K562 (cell line): ENCODE data around the gene SRCAP. TPM values are rescaled to one million over a fixed set of nuclear protein-coding genes. Genes with fewer than 3 reads are reported as not detected.

ENCODE experiments used
- ATAC-seq: fragments of 200-7000 bp; cut with Tn5 transposase; 3 replicates; pipeline ENCODE4 v1.9.1; 2020; ENCODE audit warnings: moderate library complexity
- BruUV-seq: library from RNA; stranded (reverse); fragments of 400-500 nt; replicated peaks from 2 replicates; lab custom pipeline; 2021; lab: Mats Ljungman, UMichigan
- CTCF ChIA-PET: fragments of 300-600 bp; formaldehyde crosslinking; extraction: SDS; loops from one replicate; lab custom pipeline; 2021; ENCODE audit warnings: low intra/inter-chr PET ratio; lab: Yijun Ruan, JAX
- POLR2A ChIA-PET: fragments of 300-600, 350-650 bp; sonication (Branson Sonifier 250); formaldehyde crosslinking; extraction: SDS; loops from one replicate; lab custom pipeline; 2021; ENCODE audit warnings: antibody characterized with exemption, inconsistent platforms; lab: Yijun Ruan, JAX
- DNase-seq, 4 experiments: peaks; one replicate each; pipeline versions ENCODE4 v3.0.0 to v3.0.0-alpha.2; 2011 to 2018; ENCODE audit warnings: low spot score in 3 of 4, mixed read lengths in 3 of 4; ENCODE audit errors: extremely low read depth in 1 of 4
- FAIRE-seq: peaks from 2 replicates; lab custom pipeline; 2011; peaks lifted over from hg19 to GRCh38; lab: Jason Lieb, UNC
- H2AFZ ChIP-seq: 2 replicates; pipeline ENCODE4 v1.6.0; 2011; ENCODE audit warnings: low read depth, low read length, control low read depth, inconsistent platforms
- H3K27ac ChIP-seq: fragments of 200-600 bp; 3 replicates; pipeline ENCODE4 v1.8.0; 2011; ENCODE audit warnings: low read depth, mild to moderate bottlenecking, control low read depth, inconsistent platforms, low read length, moderate library complexity, mixed read lengths; ENCODE audit errors: extremely low read depth
- H3K27me3 ChIP-seq, 2 experiments: fragments of 300-600 bp in 1 of 2; 2 replicates in 1 of 2; 3 replicates in 1 of 2; pipeline versions ENCODE4 v1.6.0 to v1.8.0; 2011; ENCODE audit warnings: inconsistent platforms in 2 of 2, low read length in 2 of 2, mild to moderate bottlenecking in 1 of 2, mixed read lengths in 1 of 2, moderate library complexity in 1 of 2; ENCODE audit not compliant: control insufficient read depth in 2 of 2, insufficient read depth in 2 of 2
- H3K36me3 ChIP-seq: fragments of 300-600 bp; 3 replicates; pipeline ENCODE4 v1.8.0; 2011; ENCODE audit warnings: mild to moderate bottlenecking, low read length, inconsistent platforms; ENCODE audit not compliant: control insufficient read depth, insufficient read depth
- H3K4me1 ChIP-seq, 2 experiments: fragments of 200-600 bp in 1 of 2; replicated peaks in 1 of 2; 2 replicates in 1 of 2; 3 replicates in 1 of 2; pipeline versions ENCODE4 v1.5.1 to v1.8.0; 2011; ENCODE audit warnings: inconsistent platforms in 2 of 2, low read length in 2 of 2, mild to moderate bottlenecking in 1 of 2, mixed read lengths in 1 of 2, moderate library complexity in 1 of 2; ENCODE audit not compliant: control insufficient read depth in 2 of 2, insufficient read depth in 2 of 2
- H3K4me2 ChIP-seq: 2 replicates; pipeline ENCODE4 v1.6.1; 2011; ENCODE audit warnings: low read length, control low read depth, inconsistent platforms, mixed read lengths; ENCODE audit not compliant: insufficient read depth
- H3K4me3 ChIP-seq: fragments of 200-600 bp; sonication (generic), shearing (Covaris generic); 2 replicates; pipeline ENCODE4 v1.5.1; 2016; ENCODE audit warnings: control low read depth, inconsistent platforms
- H3K79me2 ChIP-seq: fragments of 200-600 bp; 3 replicates; pipeline ENCODE4 v1.8.0; 2011; ENCODE audit warnings: low read length, inconsistent platforms; ENCODE audit not compliant: control insufficient read depth, insufficient read depth
- H3K9ac ChIP-seq, 2 experiments: 2 replicates each; pipeline versions ENCODE4 v1.6.0 to v1.6.1; 2011; ENCODE audit warnings: low read depth in 2 of 2, low read length in 2 of 2, control low read depth in 1 of 2, inconsistent platforms in 1 of 2, mild to moderate bottlenecking in 1 of 2, mixed read lengths in 1 of 2; ENCODE audit not compliant: insufficient read depth in 1 of 2
- H3K9me1 ChIP-seq: one replicate; pipeline ENCODE4 v1.6.0; 2011; ENCODE audit warnings: inconsistent platforms, mild to moderate bottlenecking, low read length, moderate library complexity; ENCODE audit not compliant: control insufficient read depth, insufficient read depth
- H3K9me3 ChIP-seq: replicated peaks from 2 replicates; pipeline ENCODE4 v1.5.1; 2011; ENCODE audit warnings: low read depth, low read length, inconsistent platforms; ENCODE audit not compliant: control insufficient read depth, insufficient read depth
- H4K20me1 ChIP-seq: replicated peaks from 2 replicates; pipeline ENCODE4 v1.6.1; 2011; ENCODE audit warnings: low read length, inconsistent platforms, mixed read lengths; ENCODE audit not compliant: control insufficient read depth, insufficient read depth
- BRD4 ChIP-seq: fragments of 200-600 bp; sonication (generic); IDR thresholded peaks from 2 replicates; pipeline ENCODE4 v1.6.1; 2017; ENCODE audit warnings: inconsistent platforms
- HMG20B ChIP-seq: fragments of 250-450 bp; sonication (Bioruptor Pico); IDR thresholded peaks from 2 replicates; pipeline ENCODE4 v1.5.0; 2021; ENCODE audit warnings: mild to moderate bottlenecking
- NR1H2 ChIP-seq: sonication (generic); formaldehyde crosslinking; IDR thresholded peaks from 2 replicates; pipeline ENCODE4 v1.4.0; 2020; ENCODE audit warnings: mild to moderate bottlenecking, missing genetic modification reagents
- PHF8 ChIP-seq: fragments of 200-600 bp; sonication (generic); IDR thresholded peaks from 2 replicates; pipeline ENCODE4 v1.6.1; 2012; ENCODE audit warnings: mixed run types, mild to moderate bottlenecking, inconsistent platforms, low read length, moderate library complexity, borderline replicate concordance
- POLR2G ChIP-seq: fragments of 200-400 bp; formaldehyde crosslinking; IDR thresholded peaks from 2 replicates; pipeline ENCODE4 v1.6.1; 2017; ENCODE audit warnings: low read depth, mild to moderate bottlenecking, antibody characterized with exemption, low read length, moderate library complexity
- RBFOX2 ChIP-seq: fragments of 200-400 bp; formaldehyde crosslinking; IDR thresholded peaks from 2 replicates; pipeline ENCODE4 v1.6.1; 2017; ENCODE audit warnings: low read depth, mild to moderate bottlenecking, low read length, moderate library complexity
- SIN3B ChIP-seq: fragments of 450-650 bp; IDR thresholded peaks from 2 replicates; pipeline ENCODE4 v1.6.1; 2017; ENCODE audit warnings: low read depth, mild to moderate bottlenecking, moderate library complexity
- ZBTB33 ChIP-seq: sonication (generic); formaldehyde crosslinking; IDR thresholded peaks from 2 replicates; pipeline ENCODE4 v1.8.1; 2023; ENCODE audit warnings: mild to moderate bottlenecking, missing genetic modification reagents
- ZNF140 ChIP-seq: fragments of 250-450 bp; sonication (Bioruptor Pico); IDR thresholded peaks from 2 replicates; pipeline ENCODE4 v1.8.0; 2021; ENCODE audit warnings: moderate library complexity, mild to moderate bottlenecking, inconsistent platforms
- WGBS: fragments of 100-300 bp; shearing (Covaris generic); methylation state at CpG from one replicate; pipeline ENCODE4 v1.1.6; 2016; ENCODE audit warnings: low coverage, mixed read lengths; ENCODE audit not compliant: insufficient coverage; ENCODE audit errors: missing lambda C conversion rate; 5-methylcytosine and 5-hydroxymethylcytosine counted together
- in situ Hi-C: fragments of 300-500 bp; cut with MboI; formaldehyde crosslinking; loops from 4 replicates; pipeline ENCODE4 v1.15.0; 2018; ENCODE audit warnings: inconsistent platforms, mixed read lengths
- intact Hi-C: fragments of 100-400 bp; cut with micrococcal nuclease; formaldehyde crosslinking; loops from 2 replicates; pipeline ENCODE4 v1.14.2; 2022
- polyA plus RNA-seq, 8 experiments: library from polyadenylated mRNA; depleted of rRNA in 4 of 8; stranded (reverse) in 5 of 8; unstranded in 3 of 8; fragments of >200 nt; fragmentation: Nextera tagmentation in 2 of 8; fragmentation: Illumina TruSeq in 1 of 8; extraction: Ambion mirVana in 2 of 8; extraction: Trizol in 1 of 8; gene quantifications; 2 replicates each; pipeline versions ENCODE4 v1.2.1 to v1.2.3, GENCODE V29; 2011 to 2014; ENCODE audit warnings: inconsistent platforms in 1 of 8, missing spikeins in 1 of 8
- total RNA-seq, 7 experiments: library from RNA; depleted of rRNA in 6 of 7; stranded (reverse); fragments of >200 nt in 6 of 7; fragmentation: Illumina TruSeq in 2 of 7; extraction: Trizol in 2 of 7; gene quantifications; 2 replicates each; pipeline versions ENCODE4 v1.2.1 to v1.2.3, GENCODE V29; 2011 to 2021; ENCODE audit warnings: low replicate concordance in 1 of 7

Gene SRCAP
- total and polyA plus RNA-seq, 9 of the 15 experiments (the other 6 are each of a cell fraction or from before 2014, with no cell fraction given), result 0.21 to 62.6 (median 5.8) TPM

DNA sequence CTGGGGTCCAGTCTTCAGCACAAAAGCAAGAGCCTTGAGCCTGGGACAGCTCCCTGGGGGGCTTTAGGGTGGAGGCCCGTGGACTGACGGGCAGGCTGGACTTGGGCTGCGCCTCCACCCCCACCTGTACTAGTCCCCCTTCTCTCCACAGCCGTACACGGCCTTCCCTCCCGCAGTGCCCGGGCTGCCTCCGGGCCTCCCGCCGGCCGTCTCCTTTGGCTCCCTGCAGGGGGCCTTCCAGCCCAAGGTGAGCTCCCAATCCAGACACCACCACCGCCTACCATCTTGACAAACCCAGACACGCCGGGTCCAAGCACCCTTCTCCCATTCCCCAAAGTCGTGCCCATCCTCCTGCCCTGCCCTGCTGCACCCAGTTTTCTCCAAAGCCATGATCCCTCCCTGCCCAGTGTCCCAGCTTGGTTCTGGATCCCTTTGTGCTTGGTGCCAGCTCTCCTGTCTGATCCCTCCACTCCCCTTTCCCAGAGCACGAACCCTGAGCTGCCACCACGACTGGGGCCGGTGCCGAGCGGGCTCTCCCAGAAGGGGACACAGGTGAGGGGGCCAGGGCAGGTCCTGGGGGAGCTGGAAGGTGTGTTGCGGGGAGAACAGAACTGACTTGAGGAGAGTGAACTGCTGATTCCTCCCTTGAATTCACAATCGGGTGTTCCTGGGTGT lies 33.7 kb upstream of the SRCAP start:
- no TSS peak for BruUV-seq
- TF ChIP-seq SIN3B (no peak), PHF8 (no peak), BRD4 (no peak), NR1H2 (CRISPR knock-in tag) (no peak), HMG20B (no peak), RBFOX2 (peak; percentile 54; the same call in 1 of the 2 replicates), ZBTB33 (CRISPR knock-in tag) (peak; percentile 90), POLR2G (peak; percentile 32), ZNF140 (CRISPR knock-in tag) (no peak)
- TF ChIP-seq, all 486 proteins: peak for 3
- Histone ChIP-seq H3K9ac (no peak overlapping the region), H3K36me3 (peaks cover 96% of the 10 kb centered on the region; the same call in 2 of the 3 replicates), H3K9me1 (peaks cover 4% of the 10 kb centered on the region), H3K27me3 (no peaks in the 10 kb centered on the region), H3K4me1 (peaks cover 10 to 38% of the 10 kb centered on the region in 2 experiments; a peak in 4 of 5 replicates), H4K20me1 (0 out of 2 replicates have a peak, but pooled peaks cover 7% of the 10 kb centered on the region), H3K4me3 (no peak overlapping the region), H2AFZ (no peak overlapping the region), H3K79me2 (peaks cover 37% of the 10 kb centered on the region), H3K27ac (no peak overlapping the region), H3K4me2 (no peak overlapping the region), H3K9me3 (no peaks in the 10 kb centered on the region)
- in situ Hi-C loops (no loop called here), intact Hi-C loops (no loop called here)
- DNase-seq (peak in 1 of 4 experiments; percentile 28), FAIRE-seq (no peak), ATAC-seq (no peak; the same call in 2 of the 3 replicates)
- ChIA-PET CTCF (no interaction called here), POLR2A (interaction anchor here (0.7 to 2.1 kb wide), 4 partner anchors 13 to 29 kb away, joined by 3 to 6 read pairs (median 4); no protein-coding TSS in a partner anchor)
- WGBS, result 91% methylated on average over 12 of the region's 22 CpGs
